ENCODE results near the gene PPP1R12B. TPM values are rescaled to one million over a fixed set of nuclear protein-coding genes. Genes with fewer than 3 reads are reported as not detected.
"Not testable (repeated sequence)": the region's sequence is repeated elsewhere in the genome, so short reads cannot be mapped to it uniquely, and the experiment has no call there.

PPP1R12B gene
- polyA plus RNA-seq, 1 donor (not counting 4 experiments of a cell fraction or from before 2014, with no cell fraction given): 6.9 TPM

DNA sequence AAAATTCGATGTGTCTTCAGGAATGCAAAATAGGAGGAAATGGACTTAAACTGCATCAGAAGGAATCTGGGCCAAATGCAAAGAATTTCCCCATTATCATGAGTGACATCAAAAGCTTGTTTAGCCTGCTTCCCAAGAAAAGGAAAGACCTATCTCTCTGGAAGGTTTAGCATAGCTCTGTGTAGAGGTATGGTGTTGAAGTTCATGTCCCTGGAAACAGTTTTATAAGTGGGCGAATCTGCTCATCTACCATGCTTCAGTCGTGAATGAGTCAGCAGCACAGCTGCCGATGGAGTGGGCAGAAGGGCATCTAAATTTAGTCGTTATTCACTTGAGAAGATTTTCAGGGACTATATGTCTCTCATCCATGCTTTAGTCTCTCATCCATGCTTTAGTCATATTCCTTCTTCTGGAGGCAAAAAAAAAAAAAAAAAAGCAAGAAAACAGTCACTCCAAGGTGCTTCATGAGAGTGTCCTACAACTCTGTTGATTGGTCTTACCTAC, 62.4 kb downstream of the PPP1R12B start:
- H3K9me3 ChIP-seq (ENCODE audit: control insufficient read depth, low read depth, low read length); H3K9ac ChIP-seq (ENCODE audit: control insufficient read depth, extremely low read depth, insufficient read depth, low read length); H4K20me1 ChIP-seq (ENCODE audit: control insufficient read depth, extremely low read depth, insufficient read depth, low read length); H3K9me1 ChIP-seq (ENCODE audit: control insufficient read depth, extremely low read depth, insufficient read depth, low read length); H3K36me3 ChIP-seq (ENCODE audit: control insufficient read depth in 2 of 2, extremely low read depth in 1 of 2, insufficient read depth in 2 of 2, low read length in 2 of 2); DNase-seq (ENCODE audit: low read depth, low spot score); H3K27me3 ChIP-seq (ENCODE audit: control insufficient read depth, extremely low read depth, insufficient read depth, low read length); dilution Hi-C loops (cut with MboI; ENCODE audit: extremely low pct_ligation_motif_present, low sequenced_read_pairs); H3K79me2 ChIP-seq (ENCODE audit: control insufficient read depth, insufficient read depth, low read length); H3K4me3 ChIP-seq (ENCODE audit: control insufficient read depth in 2 of 3, extremely low read depth in 1 of 3, insufficient read depth in 2 of 3, low read depth in 1 of 3, low read length in 3 of 3); H2AFZ ChIP-seq (ENCODE audit: control insufficient read depth, low read length); H3K4me1 ChIP-seq (ENCODE audit: control insufficient read depth, extremely low read depth, insufficient read depth, low read length); H3K27ac ChIP-seq (ENCODE audit: control insufficient read depth, insufficient read depth, low read length): not testable (repeated sequence)
- FAIRE-seq: peak; percentile 53
- H3K4me2 ChIP-seq (ENCODE audit: control insufficient read depth, extremely low read depth, insufficient read depth, low read depth, low read length): peak overlapping the region; percentile 37

DNA sequence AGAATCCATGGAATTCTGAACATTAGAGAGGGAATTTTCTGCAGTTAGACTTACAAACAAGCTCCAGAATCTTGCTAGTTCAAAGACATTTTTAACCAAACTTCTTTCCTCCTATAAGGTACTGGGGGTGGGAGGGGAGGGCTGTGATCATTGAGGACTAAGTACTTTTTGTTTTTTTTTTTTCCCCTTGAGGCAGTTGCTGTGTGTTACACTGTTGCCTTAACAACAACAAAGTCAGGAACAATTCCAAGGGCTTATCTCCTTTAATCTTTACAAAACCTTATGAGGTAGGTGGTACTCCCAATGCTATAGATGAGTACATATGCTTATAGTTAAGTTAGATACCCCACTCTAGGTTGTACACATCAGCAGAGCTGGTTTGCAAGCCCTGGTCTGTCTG, 62.9 kb downstream of the PPP1R12B start:
- Histone ChIP-seq H3K36me3 (ENCODE audit: control insufficient read depth in 2 of 2, extremely low read depth in 1 of 2, insufficient read depth in 2 of 2, low read length in 2 of 2) (no peaks in the 10 kb centered on the region), H3K4me3 (ENCODE audit: control insufficient read depth in 2 of 3, extremely low read depth in 1 of 3, insufficient read depth in 2 of 3, low read depth in 1 of 3, low read length in 3 of 3) (no peak overlapping the region), H4K20me1 (ENCODE audit: control insufficient read depth, extremely low read depth, insufficient read depth, low read length) (no peaks in the 10 kb centered on the region), H3K79me2 (ENCODE audit: control insufficient read depth, insufficient read depth, low read length) (no peaks in the 10 kb centered on the region), H3K4me1 (ENCODE audit: control insufficient read depth, extremely low read depth, insufficient read depth, low read length) (peaks cover 5% of the 10 kb centered on the region), H3K27me3 (ENCODE audit: control insufficient read depth, extremely low read depth, insufficient read depth, low read length) (no peaks in the 10 kb centered on the region), H3K9ac (ENCODE audit: control insufficient read depth, extremely low read depth, insufficient read depth, low read length) (no peak overlapping the region), H3K4me2 (ENCODE audit: control insufficient read depth, extremely low read depth, insufficient read depth, low read depth, low read length) (no peak overlapping the region), H3K9me3 (ENCODE audit: control insufficient read depth, low read depth, low read length) (no peaks in the 10 kb centered on the region), H3K27ac (ENCODE audit: control insufficient read depth, insufficient read depth, low read length) (no peak overlapping the region), H3K9me1 (ENCODE audit: control insufficient read depth, extremely low read depth, insufficient read depth, low read length) (peaks cover 2% of the 10 kb centered on the region), H2AFZ (ENCODE audit: control insufficient read depth, low read length) (no peak overlapping the region)
- TF ChIP-seq EZH2 (IDR thresholded peaks at IDR 0.05; ENCODE audit: low read length): no peak
- TF ChIP-seq, protein P1, sequence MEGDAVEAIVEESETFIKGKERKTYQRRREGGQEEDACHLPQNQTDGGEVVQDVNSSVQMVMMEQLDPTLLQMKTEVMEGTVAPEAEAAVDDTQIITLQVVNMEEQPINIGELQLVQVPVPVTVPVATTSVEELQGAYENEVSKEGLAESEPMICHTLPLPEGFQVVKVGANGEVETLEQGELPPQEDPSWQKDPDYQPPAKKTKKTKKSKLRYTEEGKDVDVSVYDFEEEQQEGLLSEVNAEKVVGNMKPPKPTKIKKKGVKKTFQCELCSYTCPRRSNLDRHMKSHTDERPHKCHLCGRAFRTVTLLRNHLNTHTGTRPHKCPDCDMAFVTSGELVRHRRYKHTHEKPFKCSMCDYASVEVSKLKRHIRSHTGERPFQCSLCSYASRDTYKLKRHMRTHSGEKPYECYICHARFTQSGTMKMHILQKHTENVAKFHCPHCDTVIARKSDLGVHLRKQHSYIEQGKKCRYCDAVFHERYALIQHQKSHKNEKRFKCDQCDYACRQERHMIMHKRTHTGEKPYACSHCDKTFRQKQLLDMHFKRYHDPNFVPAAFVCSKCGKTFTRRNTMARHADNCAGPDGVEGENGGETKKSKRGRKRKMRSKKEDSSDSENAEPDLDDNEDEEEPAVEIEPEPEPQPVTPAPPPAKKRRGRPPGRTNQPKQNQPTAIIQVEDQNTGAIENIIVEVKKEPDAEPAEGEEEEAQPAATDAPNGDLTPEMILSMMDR (optimal IDR thresholded peaks at IDR 0.05 in 1 of 3, IDR thresholded peaks at IDR 0.05 in 1 of 3, conservative IDR thresholded peaks at IDR 0.05 in 1 of 3; ENCODE audit: extremely low read depth in 1 of 3, insufficient read depth in 2 of 3, low read length in 3 of 3): no peak
- dilution Hi-C loops (cut with MboI; ENCODE audit: extremely low pct_ligation_motif_present, low sequenced_read_pairs): no loop called here
- no peak for FAIRE-seq
- DNase-seq (ENCODE audit: low read depth, low spot score): no peak

DNA sequence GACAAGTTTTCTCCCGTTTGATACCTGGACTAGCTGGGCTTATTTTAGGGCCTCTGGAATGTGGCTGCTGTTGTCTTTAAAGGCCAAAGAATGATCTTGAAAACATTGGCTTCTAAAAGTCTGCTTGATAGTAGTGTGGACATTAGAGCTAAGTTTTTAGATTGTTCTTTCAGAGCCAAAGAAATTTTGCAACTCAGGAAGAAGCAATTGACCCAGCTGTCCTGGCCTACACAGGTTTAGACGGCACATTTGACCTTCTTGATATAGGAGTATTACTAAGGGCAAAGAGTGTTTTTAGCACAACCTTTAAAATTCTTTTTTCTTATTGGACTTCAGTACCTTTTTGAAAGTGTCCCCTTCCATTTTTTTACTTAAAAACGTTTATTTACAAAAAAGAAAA, 63.9 kb downstream of the PPP1R12B start:
- H3K4me3 ChIP-seq (ENCODE audit: control insufficient read depth in 2 of 3, extremely low read depth in 1 of 3, insufficient read depth in 2 of 3, low read depth in 1 of 3, low read length in 3 of 3); DNase-seq (ENCODE audit: low read depth, low spot score); H3K9me3 ChIP-seq (ENCODE audit: control insufficient read depth, low read depth, low read length); H3K36me3 ChIP-seq (ENCODE audit: control insufficient read depth in 2 of 2, extremely low read depth in 1 of 2, insufficient read depth in 2 of 2, low read length in 2 of 2); H3K27ac ChIP-seq (ENCODE audit: control insufficient read depth, insufficient read depth, low read length); H3K79me2 ChIP-seq (ENCODE audit: control insufficient read depth, insufficient read depth, low read length); H3K9ac ChIP-seq (ENCODE audit: control insufficient read depth, extremely low read depth, insufficient read depth, low read length); H3K4me2 ChIP-seq (ENCODE audit: control insufficient read depth, extremely low read depth, insufficient read depth, low read depth, low read length); dilution Hi-C loops (cut with MboI; ENCODE audit: extremely low pct_ligation_motif_present, low sequenced_read_pairs); H3K27me3 ChIP-seq (ENCODE audit: control insufficient read depth, extremely low read depth, insufficient read depth, low read length); H3K9me1 ChIP-seq (ENCODE audit: control insufficient read depth, extremely low read depth, insufficient read depth, low read length); H2AFZ ChIP-seq (ENCODE audit: control insufficient read depth, low read length); H4K20me1 ChIP-seq (ENCODE audit: control insufficient read depth, extremely low read depth, insufficient read depth, low read length): not testable (repeated sequence)
- H3K4me1 ChIP-seq (ENCODE audit: control insufficient read depth, extremely low read depth, insufficient read depth, low read length): peaks cover 13% of the 10 kb centered on the region
- FAIRE-seq: peak; percentile 32

All from keratinocyte (primary cell).